Measurements from ENCODE around the gene ADORA1.

DNA sequence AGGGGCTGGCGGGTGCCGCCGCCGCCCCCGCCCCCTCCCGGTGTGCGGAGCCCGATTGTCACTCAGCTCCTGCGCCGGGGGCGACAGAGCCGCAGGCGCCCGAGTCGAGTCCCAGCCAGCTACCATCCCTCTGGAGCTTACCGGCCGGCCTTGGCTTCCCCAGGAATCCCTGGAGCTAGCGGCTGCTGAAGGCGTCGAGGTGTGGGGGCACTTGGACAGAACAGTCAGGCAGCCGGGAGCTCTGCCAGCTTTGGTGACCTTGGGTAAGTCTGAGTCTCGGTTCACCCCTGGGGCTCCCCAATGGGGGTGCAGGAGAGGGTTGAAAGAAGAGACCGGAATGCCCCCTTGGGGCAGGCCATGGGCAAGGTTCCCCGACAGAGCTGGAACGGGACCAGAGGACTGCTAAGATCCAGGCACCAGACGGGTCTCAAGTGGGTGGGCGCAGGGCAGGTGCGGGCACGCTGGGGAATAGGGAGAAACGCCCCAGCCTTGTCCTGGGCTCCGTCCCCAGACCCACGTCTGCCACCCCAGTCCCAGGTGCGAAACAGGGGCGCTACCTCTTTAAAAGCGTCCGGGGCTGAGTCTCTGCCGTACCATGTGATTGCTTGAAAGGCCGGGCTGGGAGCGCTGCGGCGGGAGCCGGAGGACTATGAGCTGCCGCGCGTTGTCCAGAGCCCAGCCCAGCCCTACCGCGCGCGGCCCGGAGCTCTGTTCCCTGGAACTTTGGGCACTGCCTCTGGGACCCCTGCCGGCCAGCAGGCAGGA, at the start of gene ADORA1:
- TF ChIP-seq POLR2AphosphoS5 (IDR thresholded peaks at IDR 0.05; ENCODE audit: low read depth, low read length) (no peak), POLR2A (IDR thresholded peaks at IDR 0.05; ENCODE audit: low read depth, low read length) (no peak), POU2F2 (IDR thresholded peaks at IDR 0.05; ENCODE audit: low read depth, low read length) (no peak), TAF1 (IDR thresholded peaks at IDR 0.05; ENCODE audit: low read depth, low read length) (no peak)
